ENCODE results near the gene MINAR2.

MINAR2 gene

GRCh38 chr5:129771058-129771838, 23.4 kb downstream of the MINAR2 start:
- peak in 1 of 2 donors; percentile 3 for DNase-seq (ENCODE audit: low read depth in 2 of 2)

DNA sequence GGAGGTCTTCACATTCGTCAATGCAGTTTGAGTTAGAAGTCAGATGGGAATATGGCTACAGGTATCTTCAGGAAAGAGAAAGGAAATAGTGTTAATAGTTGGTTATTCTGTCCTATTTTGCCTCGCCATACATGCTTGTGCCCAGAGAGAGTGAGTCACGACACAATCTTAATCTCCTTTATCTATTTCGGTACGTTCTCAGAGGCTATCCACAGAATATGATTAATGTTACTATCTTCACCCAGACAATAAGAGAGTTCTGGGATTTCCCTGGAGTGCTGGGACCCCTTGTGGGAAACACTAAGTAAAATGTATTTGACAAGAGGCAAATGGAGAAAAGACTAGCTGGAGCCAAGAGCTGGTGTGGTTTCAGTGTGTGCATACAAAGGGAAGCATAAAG, 25.5 kb downstream of the MINAR2 start:
- no peak for DNase-seq (ENCODE audit: low read depth in 2 of 2)

- no peak for DNase-seq (ENCODE audit: low read depth in 2 of 2)
Measured at GRCh38 chr5:129781594-129781993, 33.7 kb downstream of the MINAR2 start.

GRCh38 chr5:129803403-129803802, 55.5 kb downstream of the MINAR2 start:
- no peak for DNase-seq (ENCODE audit: low read depth in 2 of 2)

GRCh38 chr5:129804705-129805104, 56.8 kb downstream of the MINAR2 start:
- DNase-seq (ENCODE audit: low read depth in 2 of 2), result no peak

DNA sequence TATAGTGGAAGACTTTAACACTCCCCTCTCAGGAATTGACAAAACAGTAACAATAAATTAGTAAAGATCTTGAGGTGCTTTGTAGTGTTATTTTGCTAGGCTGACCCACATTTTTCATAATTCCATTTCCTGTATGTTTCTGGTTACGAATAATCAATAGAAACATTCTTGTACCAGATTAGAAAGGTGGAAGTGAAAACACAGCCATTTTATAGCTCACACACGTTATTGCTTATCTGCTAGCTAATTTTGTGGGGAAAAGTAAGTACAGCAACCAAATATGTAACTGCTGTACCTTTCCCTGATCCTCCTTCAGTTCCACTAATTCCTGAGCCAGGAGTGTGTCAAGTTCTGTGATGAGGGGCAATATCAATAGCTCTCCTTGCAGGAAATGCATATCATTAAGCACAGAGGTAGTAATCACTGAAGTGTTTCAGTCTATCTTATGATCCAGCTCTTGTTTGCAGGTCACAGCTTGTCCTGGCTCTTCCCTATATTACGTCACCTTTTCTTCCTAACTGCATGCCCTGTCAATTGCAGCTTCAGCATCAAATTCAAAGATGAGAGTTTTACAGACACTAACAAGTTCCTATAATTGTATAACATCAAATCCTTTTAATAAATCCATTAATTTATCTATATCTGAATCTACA, 59.4 kb downstream of the MINAR2 start:
- DNase-seq (ENCODE audit: low read depth in 2 of 2), result no peak
